WTC11 (cell line): ENCODE data around the gene AGBL4. TPM values are rescaled to one million over a fixed set of nuclear protein-coding genes. Genes with fewer than 3 reads are reported as not detected.

Experiments used
- ATAC-seq: fragments of 200-7000 bp; cut with Tn5 transposase; 2 replicates; pipeline ENCODE4 v1.10.0; 2021; ENCODE audit warnings: mild to moderate bottlenecking, moderate library complexity
- CTCF ChIA-PET: fragments of 300-600 bp; sonication (Branson Sonifier 250); formaldehyde crosslinking; loops from one replicate; lab custom pipeline; 2021; ENCODE audit warnings: antibody characterized with exemption; lab: Charles Lee
- POLR2A ChIA-PET: fragments of 350-600 bp; sonication (Branson Sonifier 250); formaldehyde crosslinking; loops from one replicate; lab custom pipeline; 2021; ENCODE audit warnings: antibody characterized with exemption; lab: Charles Lee
- DNase-seq: peaks from one replicate; pipeline ENCODE4 v3.0.0; 2021; ENCODE audit warnings: low spot score
- H3K27ac Mint-ChIP-seq: 2 replicates; pipeline ENCODE4 v1.8.0; 2021; ENCODE audit warnings: mixed read lengths
- H3K27me3 Mint-ChIP-seq: 2 replicates; pipeline ENCODE4 v1.8.0; 2021; ENCODE audit warnings: low read depth, mild to moderate bottlenecking, moderate library complexity, mixed read lengths
- H3K36me3 Mint-ChIP-seq: 2 replicates; pipeline ENCODE4 v1.8.0; 2021; ENCODE audit warnings: mixed read lengths
- H3K4me1 Mint-ChIP-seq: 2 replicates; pipeline ENCODE4 v1.8.0; 2022; ENCODE audit warnings: mixed read lengths
- H3K4me3 Mint-ChIP-seq: 2 replicates; pipeline ENCODE4 v1.8.0; 2021; ENCODE audit warnings: mild to moderate bottlenecking, moderate library complexity, mixed read lengths
- H3K9me3 Mint-ChIP-seq: 2 replicates; pipeline ENCODE4 v1.8.0; 2021; ENCODE audit warnings: mixed read lengths
- ATF1 ChIP-seq: sonication (generic); formaldehyde crosslinking; IDR thresholded peaks from 2 replicates; pipeline ENCODE4 v1.8.1; 2023; ENCODE audit warnings: mild to moderate bottlenecking, moderate library complexity, missing genetic modification reagents
- CREM ChIP-seq: sonication (generic); formaldehyde crosslinking; IDR thresholded peaks from 2 replicates; pipeline ENCODE4 v1.8.1; 2022; ENCODE audit warnings: mild to moderate bottlenecking, missing genetic modification reagents, moderate library complexity
- FOXJ3 ChIP-seq: sonication (generic); formaldehyde crosslinking; IDR thresholded peaks from 2 replicates; pipeline ENCODE4 v1.9.0; 2021; ENCODE audit warnings: missing genetic modification reagents, mild to moderate bottlenecking, borderline replicate concordance
- FOXK1 ChIP-seq: sonication (generic); formaldehyde crosslinking; IDR thresholded peaks from 2 replicates; pipeline ENCODE4 v1.8.0; 2022; ENCODE audit warnings: mild to moderate bottlenecking, moderate library complexity, missing genetic modification reagents
- IRF2 ChIP-seq: sonication (generic); formaldehyde crosslinking; IDR thresholded peaks from 2 replicates; pipeline ENCODE4 v1.8.0; 2022; ENCODE audit warnings: low read depth, missing genetic modification reagents, borderline replicate concordance
- JUN ChIP-seq: sonication (generic); formaldehyde crosslinking; IDR thresholded peaks from 2 replicates; pipeline ENCODE4 v1.8.0; 2023; ENCODE audit warnings: mild to moderate bottlenecking, missing genetic modification reagents
- KAT7 ChIP-seq: sonication (generic); formaldehyde crosslinking; IDR thresholded peaks from 2 replicates; pipeline ENCODE4 v1.8.1; 2023; ENCODE audit warnings: missing genetic modification reagents, mild to moderate bottlenecking, borderline replicate concordance
- NFE2L1 ChIP-seq: sonication (generic); formaldehyde crosslinking; IDR thresholded peaks from 2 replicates; pipeline ENCODE4 v1.8.1; 2023; ENCODE audit warnings: missing genetic modification reagents
- NR1H2 ChIP-seq: sonication (generic); formaldehyde crosslinking; IDR thresholded peaks from 2 replicates; pipeline ENCODE4 v1.9.0; 2021; ENCODE audit warnings: mild to moderate bottlenecking, moderate library complexity, missing genetic modification reagents
- PRRX2 ChIP-seq: fragments of 250-450 bp; sonication (Bioruptor Pico); IDR thresholded peaks from 2 replicates; pipeline ENCODE4 v1.8.0; 2021; ENCODE audit warnings: mild to moderate bottlenecking
- RELA ChIP-seq: sonication (generic); formaldehyde crosslinking; IDR thresholded peaks from 2 replicates; pipeline ENCODE4 v1.8.1; 2022; ENCODE audit warnings: missing genetic modification reagents, mild to moderate bottlenecking, borderline replicate concordance
- SMAD4 ChIP-seq: sonication (generic); formaldehyde crosslinking; IDR thresholded peaks from 2 replicates; pipeline ENCODE4 v1.8.0; 2022; ENCODE audit warnings: mild to moderate bottlenecking, missing genetic modification reagents
- TCF7 ChIP-seq: sonication (generic); formaldehyde crosslinking; IDR thresholded peaks from 2 replicates; pipeline ENCODE4 v1.8.0; 2022; ENCODE audit warnings: mild to moderate bottlenecking, low read depth, missing genetic modification reagents, moderate library complexity
- USF1 ChIP-seq: sonication (generic); formaldehyde crosslinking; IDR thresholded peaks from 2 replicates; pipeline ENCODE4 v1.8.0; 2022; ENCODE audit warnings: mild to moderate bottlenecking, missing genetic modification reagents
- ZBTB43 ChIP-seq: sonication (generic); formaldehyde crosslinking; IDR thresholded peaks from 2 replicates; pipeline ENCODE4 v1.8.1; 2023; ENCODE audit warnings: mild to moderate bottlenecking, missing genetic modification reagents
- ZNF263 ChIP-seq: sonication (generic); formaldehyde crosslinking; IDR thresholded peaks from 2 replicates; pipeline ENCODE4 v1.8.1; 2022; ENCODE audit warnings: low read depth, mild to moderate bottlenecking, moderate library complexity, missing genetic modification reagents
- ZNF317 ChIP-seq: sonication (generic); formaldehyde crosslinking; IDR thresholded peaks from 2 replicates; pipeline ENCODE4 v1.8.1; 2023; ENCODE audit warnings: low read depth, mild to moderate bottlenecking, moderate library complexity, missing genetic modification reagents, borderline replicate concordance
- ZNF671 ChIP-seq: fragments of 250-450 bp; sonication (Bioruptor Pico); IDR thresholded peaks from 2 replicates; pipeline ENCODE4 v1.8.0; 2021; ENCODE audit warnings: mild to moderate bottlenecking
- total RNA-seq: library from RNA; stranded (reverse); gene quantifications from 3 replicates; pipeline ENCODE4 v1.2.3, GENCODE V29; 2021
- TF ChIP-seq, protein P1 (sequence below): fragments of 200-600 bp; IDR thresholded peaks from 2 replicates; pipeline ENCODE4 v1.8.0; 2022; ENCODE audit warnings: antibody characterized with exemption
- TF ChIP-seq, protein P2 (sequence below): sonication (generic); formaldehyde crosslinking; IDR thresholded peaks from 2 replicates; pipeline ENCODE4 v1.8.1; 2023; ENCODE audit warnings: mild to moderate bottlenecking, missing genetic modification reagents, borderline replicate concordance

Gene AGBL4
- total RNA-seq, 1 experiment from 2014 or later, result 0.87 TPM

- no peak for TF ChIP-seq ZNF317 (CRISPR knock-in tag)
- TF ChIP-seq PRRX2 (CRISPR knock-in tag), result no peak
- TF ChIP-seq, all 79 proteins: peak for 0
These were observed 14.6 kb upstream of the AGBL4 start (continued) for GRCh38 chr1:50038237-50038809.

DNA sequence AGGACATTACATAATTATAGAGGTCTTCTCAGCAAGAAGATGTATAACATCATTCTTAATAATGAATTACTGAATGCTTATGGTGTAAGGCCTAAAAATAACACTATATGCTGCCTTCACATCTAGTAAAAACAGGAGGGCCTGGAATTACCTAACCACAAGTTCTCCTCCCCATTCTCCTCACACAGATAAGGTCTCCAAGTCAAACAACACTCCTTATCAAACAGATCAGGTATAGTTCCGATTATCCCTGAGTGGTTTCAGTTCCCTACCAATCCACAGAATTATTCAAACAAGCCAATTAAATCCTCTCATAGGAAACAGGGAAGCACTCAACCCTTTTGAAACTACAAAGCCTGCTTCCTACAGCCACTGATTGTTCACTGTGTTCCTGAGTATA, 4.0 kb upstream of the AGBL4 start:
- ATAC-seq (no peak), DNase-seq (no peak)
- Mint-ChIP-seq H3K4me3 (no peak overlapping the region), H3K9me3 (no peaks in the 10 kb centered on the region), H3K36me3 (no peaks in the 10 kb centered on the region), H3K27me3 (peaks cover 20% of the 10 kb centered on the region), H3K27ac (no peak overlapping the region), H3K4me1 (peaks cover 6% of the 10 kb centered on the region; the same call in 1 of the 2 replicates)
- POLR2A ChIA-PET, result no interaction called here
- no peak for TF ChIP-seq NR1H2
- TF ChIP-seq IRF2 (CRISPR knock-in tag), result no peak
- no peak for TF ChIP-seq ATF1
- no peak for TF ChIP-seq RELA (CRISPR knock-in tag)
- no peak for TF ChIP-seq FOXK1
- TF ChIP-seq ZBTB43 (CRISPR knock-in tag), result no peak
- no peak for TF ChIP-seq FOXJ3
- no peak for TF ChIP-seq ZNF317 (CRISPR knock-in tag)
- TF ChIP-seq JUN (CRISPR knock-in tag), result no peak
- no peak for TF ChIP-seq TCF7 (CRISPR knock-in tag)
- TF ChIP-seq NFE2L1 (CRISPR knock-in tag), result no peak
- no peak for TF ChIP-seq KAT7
- TF ChIP-seq CREM (CRISPR knock-in tag), result no peak
- no peak for TF ChIP-seq ZNF671 (CRISPR knock-in tag)
- TF ChIP-seq SMAD4 (CRISPR knock-in tag), result no peak
- no peak for TF ChIP-seq USF1 (CRISPR knock-in tag)
- CTCF ChIA-PET, result no interaction called here

GRCh38 chr1:49995734-49996133, 28.0 kb downstream of the AGBL4 start:
- no peaks in the 10 kb centered on the region for H3K4me1 Mint-ChIP-seq
- CTCF ChIA-PET, result interaction anchor here (1.2 to 3.2 kb wide), 7 partner anchors 8 to 284 kb away, joined by 3 to 18 read pairs (median 3); partner anchors contain the start of gene AGBL4
- DNase-seq (peak; percentile 45), ATAC-seq (peak; percentile 78)
- no peak overlapping the region for H3K4me3 Mint-ChIP-seq
- POLR2A ChIA-PET, result no interaction called here
- H3K36me3 Mint-ChIP-seq, result no peaks in the 10 kb centered on the region
- H3K9me3 Mint-ChIP-seq, result peaks cover 36% of the 10 kb centered on the region
- H3K27ac Mint-ChIP-seq, result no peak overlapping the region
- H3K27me3 Mint-ChIP-seq, result no peaks in the 10 kb centered on the region; the same call in 1 of the 2 replicates
- TF ChIP-seq ZNF263 (CRISPR knock-in tag), result peak; percentile 47; the same call in 1 of the 2 replicates
- TF ChIP-seq, protein P1, sequence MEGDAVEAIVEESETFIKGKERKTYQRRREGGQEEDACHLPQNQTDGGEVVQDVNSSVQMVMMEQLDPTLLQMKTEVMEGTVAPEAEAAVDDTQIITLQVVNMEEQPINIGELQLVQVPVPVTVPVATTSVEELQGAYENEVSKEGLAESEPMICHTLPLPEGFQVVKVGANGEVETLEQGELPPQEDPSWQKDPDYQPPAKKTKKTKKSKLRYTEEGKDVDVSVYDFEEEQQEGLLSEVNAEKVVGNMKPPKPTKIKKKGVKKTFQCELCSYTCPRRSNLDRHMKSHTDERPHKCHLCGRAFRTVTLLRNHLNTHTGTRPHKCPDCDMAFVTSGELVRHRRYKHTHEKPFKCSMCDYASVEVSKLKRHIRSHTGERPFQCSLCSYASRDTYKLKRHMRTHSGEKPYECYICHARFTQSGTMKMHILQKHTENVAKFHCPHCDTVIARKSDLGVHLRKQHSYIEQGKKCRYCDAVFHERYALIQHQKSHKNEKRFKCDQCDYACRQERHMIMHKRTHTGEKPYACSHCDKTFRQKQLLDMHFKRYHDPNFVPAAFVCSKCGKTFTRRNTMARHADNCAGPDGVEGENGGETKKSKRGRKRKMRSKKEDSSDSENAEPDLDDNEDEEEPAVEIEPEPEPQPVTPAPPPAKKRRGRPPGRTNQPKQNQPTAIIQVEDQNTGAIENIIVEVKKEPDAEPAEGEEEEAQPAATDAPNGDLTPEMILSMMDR, result 0 out of 2 replicates have a peak, but pooled peaks have one; percentile 20
- TF ChIP-seq, protein P2, sequence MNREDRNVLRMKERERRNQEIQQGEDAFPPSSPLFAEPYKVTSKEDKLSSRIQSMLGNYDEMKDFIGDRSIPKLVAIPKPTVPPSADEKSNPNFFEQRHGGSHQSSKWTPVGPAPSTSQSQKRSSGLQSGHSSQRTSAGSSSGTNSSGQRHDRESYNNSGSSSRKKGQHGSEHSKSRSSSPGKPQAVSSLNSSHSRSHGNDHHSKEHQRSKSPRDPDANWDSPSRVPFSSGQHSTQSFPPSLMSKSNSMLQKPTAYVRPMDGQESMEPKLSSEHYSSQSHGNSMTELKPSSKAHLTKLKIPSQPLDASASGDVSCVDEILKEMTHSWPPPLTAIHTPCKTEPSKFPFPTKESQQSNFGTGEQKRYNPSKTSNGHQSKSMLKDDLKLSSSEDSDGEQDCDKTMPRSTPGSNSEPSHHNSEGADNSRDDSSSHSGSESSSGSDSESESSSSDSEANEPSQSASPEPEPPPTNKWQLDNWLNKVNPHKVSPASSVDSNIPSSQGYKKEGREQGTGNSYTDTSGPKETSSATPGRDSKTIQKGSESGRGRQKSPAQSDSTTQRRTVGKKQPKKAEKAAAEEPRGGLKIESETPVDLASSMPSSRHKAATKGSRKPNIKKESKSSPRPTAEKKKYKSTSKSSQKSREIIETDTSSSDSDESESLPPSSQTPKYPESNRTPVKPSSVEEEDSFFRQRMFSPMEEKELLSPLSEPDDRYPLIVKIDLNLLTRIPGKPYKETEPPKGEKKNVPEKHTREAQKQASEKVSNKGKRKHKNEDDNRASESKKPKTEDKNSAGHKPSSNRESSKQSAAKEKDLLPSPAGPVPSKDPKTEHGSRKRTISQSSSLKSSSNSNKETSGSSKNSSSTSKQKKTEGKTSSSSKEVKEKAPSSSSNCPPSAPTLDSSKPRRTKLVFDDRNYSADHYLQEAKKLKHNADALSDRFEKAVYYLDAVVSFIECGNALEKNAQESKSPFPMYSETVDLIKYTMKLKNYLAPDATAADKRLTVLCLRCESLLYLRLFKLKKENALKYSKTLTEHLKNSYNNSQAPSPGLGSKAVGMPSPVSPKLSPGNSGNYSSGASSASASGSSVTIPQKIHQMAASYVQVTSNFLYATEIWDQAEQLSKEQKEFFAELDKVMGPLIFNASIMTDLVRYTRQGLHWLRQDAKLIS, result no peak
